ENCODE measurements around the gene ITIH4.
A peak's percentile ranks its signal among the peaks of the same experiment; 100 is the strongest.

Gene ITIH4

DNA sequence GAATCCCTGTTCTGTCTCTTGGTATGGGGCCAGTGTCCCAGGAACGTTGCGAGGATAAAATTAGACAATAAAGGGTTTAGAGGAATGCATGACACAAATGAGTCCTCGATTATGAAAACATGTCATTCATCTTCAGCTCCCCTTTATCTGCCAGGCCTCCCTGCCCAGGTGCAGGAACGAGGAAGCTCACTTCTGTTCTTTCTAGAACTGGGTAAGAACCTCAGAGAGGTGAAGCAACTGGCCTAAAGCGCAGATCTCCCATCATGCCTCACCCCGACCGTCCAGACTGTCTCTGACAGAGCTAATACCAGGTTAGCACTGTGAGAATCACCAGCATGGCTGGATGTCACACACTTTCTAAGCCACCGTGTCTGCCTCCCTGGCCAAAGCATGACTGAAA is 54.6 kb downstream of the ITIH4 start:
- no peak for DNase-seq
- in situ Hi-C loops (cut with MboI; ENCODE audit: low pct_unique_long_range_greater_than_20kb, low sequenced_read_pairs), result no loop called here

DNA sequence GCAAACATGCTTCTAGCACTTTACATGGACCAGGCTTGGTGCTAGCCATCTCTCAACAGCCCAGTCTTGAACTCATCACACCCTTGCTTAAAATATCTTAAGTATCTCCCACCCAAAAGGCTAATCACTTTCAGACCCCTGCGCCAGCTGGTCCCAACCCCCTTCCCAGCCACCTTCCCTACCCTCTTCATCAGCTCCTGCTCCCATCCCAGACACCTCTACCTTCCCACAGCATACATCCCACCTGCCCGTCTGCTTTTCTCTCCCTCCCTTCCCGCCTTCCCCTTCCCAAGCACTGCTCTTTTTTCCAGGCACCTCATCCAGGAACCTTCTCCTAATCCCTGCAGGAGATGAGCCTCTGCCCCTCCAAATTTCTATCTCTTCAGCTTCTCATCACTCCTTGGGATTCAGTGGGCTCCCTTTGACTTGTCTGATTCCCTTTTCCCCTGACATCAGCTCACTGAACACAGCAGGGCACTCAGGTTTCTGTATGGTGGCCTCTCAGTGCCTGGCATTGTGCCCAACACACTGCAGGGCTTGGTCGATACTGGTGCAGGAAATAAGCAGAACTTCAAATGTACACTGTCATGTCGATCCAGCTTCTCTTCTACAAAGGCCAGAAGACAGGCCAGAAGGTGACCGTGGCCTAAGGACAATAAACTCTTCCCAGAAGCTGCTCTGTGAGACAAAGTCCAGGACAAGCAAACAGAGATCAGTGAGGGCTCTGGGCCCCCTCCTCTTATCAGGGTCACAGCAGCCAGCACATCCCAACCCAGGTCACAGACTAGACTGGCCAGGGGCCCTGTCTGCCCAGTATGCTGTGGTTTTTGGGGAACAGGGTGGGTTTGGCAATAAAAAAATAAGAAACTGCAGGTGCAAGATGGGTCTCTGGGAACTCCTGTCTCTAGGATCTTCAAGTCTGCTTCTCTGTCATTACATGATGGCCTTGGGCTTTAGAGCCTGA is 55.3 kb downstream of the ITIH4 start:
- DNase-seq, result peak; percentile 51
- in situ Hi-C loops (cut with MboI; ENCODE audit: low pct_unique_long_range_greater_than_20kb, low sequenced_read_pairs), result no loop called here

DNA sequence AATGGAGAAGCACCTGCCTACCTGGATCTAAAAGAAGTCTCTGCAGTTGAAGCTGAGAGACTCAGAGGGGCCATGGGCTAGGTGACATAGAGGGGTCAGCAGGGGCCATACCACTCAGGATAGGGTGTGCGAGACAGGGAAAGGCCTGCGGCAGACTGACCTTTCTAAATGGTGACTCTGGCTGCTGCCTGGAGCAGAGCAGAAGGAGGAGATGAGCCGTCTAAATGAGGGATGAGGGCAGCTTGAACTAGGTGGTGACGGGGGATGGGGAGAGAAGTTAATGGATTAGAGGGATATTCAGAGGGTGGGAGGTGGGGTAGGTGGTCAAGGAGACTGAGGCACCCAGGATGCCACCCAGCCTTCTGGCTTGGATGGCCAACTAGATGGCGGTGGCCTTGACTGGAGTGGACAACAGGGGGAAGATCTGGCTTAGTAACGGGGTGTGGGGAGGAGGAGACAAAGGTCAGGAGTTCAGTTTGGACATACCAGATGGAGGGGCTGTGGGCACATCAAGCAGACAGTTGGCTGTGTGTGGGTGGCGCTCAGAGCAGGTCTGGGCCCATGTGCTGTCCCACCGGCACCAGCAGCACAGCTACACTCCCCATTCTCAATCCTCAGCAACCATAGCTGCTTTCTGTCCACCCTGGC is 56.3 kb downstream of the ITIH4 start:
- in situ Hi-C loops (cut with MboI; ENCODE audit: low pct_unique_long_range_greater_than_20kb, low sequenced_read_pairs), result no loop called here
- DNase-seq, result no peak

DNA sequence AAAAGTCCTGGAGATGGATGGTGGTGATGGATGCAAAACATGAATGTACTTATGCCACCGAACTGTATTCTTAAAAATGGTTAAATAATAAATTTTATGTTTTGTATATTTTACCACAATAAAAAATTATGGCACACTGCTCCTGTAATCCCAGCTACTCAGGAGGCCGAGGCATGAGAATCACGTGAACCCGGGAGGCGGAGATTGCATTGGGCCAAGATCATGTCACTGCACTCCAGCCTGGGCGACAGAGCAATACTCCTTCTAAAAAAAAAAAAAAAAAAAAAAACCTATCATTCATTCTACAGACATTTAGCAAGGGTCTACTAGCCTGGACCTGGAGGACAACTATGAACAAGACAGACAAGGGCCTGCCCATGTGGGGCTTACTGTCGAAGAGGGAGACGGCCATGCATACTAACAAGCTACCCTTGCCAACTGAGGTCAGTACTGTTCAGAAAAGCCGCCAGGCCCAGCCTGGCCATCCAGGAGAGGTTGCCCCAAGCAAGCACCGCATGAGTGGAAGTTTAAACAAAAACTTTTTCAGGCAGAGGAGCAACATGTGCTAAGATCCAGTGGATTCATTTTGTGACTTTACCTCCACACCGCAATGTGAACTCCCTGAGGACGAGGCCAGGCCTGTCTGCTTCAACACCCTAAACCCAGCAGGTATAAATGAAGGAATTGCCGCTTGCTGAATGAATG is 57.0 kb downstream of the ITIH4 start:
- DNase-seq, result no peak
- in situ Hi-C loops (cut with MboI; ENCODE audit: low pct_unique_long_range_greater_than_20kb, low sequenced_read_pairs), result no loop called here

DNA sequence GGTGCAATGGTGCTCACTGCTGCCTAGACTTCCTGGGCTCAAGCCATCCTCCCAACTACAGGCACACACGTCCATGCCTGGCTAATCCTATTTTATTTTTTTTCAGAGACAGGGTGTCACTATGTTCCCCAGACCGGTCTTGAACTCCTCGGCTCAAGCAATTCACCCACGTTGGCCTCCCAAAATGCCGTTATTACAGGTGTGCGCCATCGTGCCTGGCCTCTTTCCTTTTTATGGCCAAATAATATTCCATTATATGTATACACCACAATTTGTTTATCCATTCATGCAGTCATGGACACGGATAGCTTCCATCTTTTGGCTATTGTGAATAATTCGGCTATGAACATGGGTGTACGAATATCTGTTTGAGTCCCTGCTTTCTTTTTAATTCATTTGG is 58.8 kb downstream of the ITIH4 start:
- DNase-seq, result no peak
- in situ Hi-C loops (cut with MboI; ENCODE audit: low pct_unique_long_range_greater_than_20kb, low sequenced_read_pairs), result no loop called here

DNA sequence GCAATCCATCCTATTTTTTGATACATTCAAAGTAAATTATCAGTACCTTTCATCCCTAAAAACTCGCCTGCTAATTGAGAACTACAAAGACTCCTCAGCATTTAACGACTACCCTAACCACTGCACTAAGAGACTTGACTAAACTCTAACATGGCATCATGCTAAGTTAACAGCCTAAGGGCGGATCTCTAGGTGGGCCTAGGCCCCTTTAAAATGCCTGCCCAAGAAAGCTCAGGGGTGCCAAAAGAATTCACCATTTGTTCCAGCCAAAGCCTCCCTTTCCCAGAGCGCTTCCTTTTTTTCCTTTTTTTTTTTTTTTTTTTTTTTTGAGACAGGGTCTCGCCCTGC is 59.2 kb downstream of the ITIH4 start:
- DNase-seq, result no peak
- in situ Hi-C loops (cut with MboI; ENCODE audit: low pct_unique_long_range_greater_than_20kb, low sequenced_read_pairs), result no loop called here

DNA sequence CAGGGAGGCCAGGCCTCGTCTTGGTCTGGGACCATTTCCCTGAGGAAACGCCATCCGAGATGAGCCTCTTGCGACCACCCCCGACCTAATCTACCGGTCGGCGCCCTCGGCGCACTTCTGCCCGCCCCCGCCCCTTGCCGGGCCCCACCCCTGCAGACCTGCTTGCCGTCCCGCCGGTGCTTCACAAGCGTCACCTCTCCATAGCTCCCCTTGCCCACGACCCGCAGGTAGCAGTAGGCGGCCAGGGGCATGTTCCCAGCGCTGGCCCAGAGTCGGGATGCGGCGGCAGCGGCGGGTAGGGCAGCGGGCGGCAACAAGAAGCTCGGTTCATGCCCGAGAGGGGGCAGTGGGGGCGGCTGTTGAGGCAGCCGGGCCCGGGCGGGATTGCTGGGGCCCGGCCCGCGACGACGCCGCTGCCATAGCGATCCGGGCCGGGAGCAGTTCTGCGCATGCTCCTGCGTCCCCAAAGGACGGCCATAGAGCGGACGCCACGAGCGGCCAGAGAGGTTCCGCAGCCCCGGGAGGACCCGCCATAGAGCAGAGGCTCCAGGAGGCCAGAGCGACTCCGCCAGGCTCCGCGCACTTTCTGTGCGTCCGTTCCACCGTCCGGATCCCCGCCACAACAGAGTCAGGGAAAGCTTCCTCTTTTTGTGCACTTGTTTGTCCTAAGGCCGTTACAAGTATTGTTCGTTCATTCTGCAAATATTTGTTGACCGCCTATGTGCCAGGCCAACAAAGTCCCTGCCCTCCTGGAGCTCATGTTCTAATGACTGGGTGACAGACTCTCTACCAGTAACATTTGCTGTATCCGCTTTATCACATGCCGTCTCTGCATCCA is 59.8 kb downstream of the ITIH4 start, which contains the start of gene NEK4:
TSS of gene NEK4 (minus strand) at position 445 of the 838 bp plus-strand sequence. CDS start at position 251, 194 bp downstream.
- in situ Hi-C loops (cut with MboI; ENCODE audit: low pct_unique_long_range_greater_than_20kb, low sequenced_read_pairs), result no loop called here
- DNase-seq, result peak; percentile 95

DNA sequence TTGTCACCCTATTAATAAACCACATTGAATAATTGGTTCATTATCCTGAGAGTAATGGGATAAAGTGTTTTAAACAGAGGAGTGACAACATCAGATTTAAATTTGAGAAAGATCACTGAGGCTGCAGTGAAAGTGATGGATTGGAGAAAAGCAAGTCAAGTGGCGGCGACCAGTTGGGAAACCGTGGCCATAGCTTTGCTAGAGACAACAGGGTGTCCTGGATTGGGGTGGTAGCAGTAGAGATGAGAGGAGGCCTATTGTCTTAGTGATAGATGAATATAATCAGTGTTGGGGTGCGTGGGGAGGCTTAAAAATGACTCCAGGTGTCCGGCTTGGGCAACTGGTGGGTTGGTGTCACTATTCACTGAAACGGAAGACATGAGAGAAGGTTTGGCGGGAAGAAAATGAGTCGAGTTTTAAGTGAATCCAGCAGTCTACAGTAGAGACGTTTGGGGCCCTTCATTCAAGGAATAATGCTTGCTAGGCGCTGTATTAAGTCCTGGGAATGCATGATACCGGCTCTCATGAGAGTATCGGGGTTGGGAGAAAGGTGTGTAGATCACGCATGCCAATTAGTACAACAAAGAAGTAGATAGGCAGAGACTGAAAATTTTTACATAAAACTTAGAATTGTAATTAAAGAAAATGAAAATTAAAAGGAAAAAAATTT is 60.6 kb downstream of the ITIH4 start:
- peak; percentile 28 for DNase-seq
- in situ Hi-C loops (cut with MboI; ENCODE audit: low pct_unique_long_range_greater_than_20kb, low sequenced_read_pairs), result no loop called here

DNA sequence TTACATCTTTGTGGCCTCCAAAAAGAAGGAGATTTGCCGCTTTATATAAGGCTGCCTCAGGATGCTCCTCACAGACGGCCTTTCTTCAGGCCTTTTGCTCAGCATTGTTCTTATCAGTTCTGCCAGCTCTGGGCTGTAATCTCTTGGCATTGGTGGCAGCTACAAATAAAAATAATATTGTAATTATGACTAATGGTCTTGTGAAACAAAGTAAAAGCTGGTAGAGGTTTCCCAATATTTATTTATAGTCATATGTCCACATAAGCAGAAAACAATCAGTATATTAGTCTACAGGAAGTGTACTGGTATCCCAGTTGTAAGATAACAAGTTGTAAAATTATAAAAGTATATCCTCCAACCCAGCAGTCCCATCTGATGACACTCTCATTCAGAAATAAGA is 67.0 kb downstream of the ITIH4 start:
- DNase-seq, result no peak
- in situ Hi-C loops (cut with MboI; ENCODE audit: low pct_unique_long_range_greater_than_20kb, low sequenced_read_pairs), result no loop called here

Data from KBM-7 (cell line).